Measurements from ENCODE around the gene SCPEP1. TPM values are rescaled to one million over a fixed set of nuclear protein-coding genes. Genes with fewer than 3 reads are reported as not detected.
A peak's percentile ranks its signal among the peaks of the same experiment; 100 is the strongest.

SCPEP1 gene
- total and polyA plus RNA-seq, 10 of the 15 experiments (the other 5 are each of a cell fraction or from before 2014, with no cell fraction given), result 31.2 to 80.2 (median 40.7) TPM

DNA sequence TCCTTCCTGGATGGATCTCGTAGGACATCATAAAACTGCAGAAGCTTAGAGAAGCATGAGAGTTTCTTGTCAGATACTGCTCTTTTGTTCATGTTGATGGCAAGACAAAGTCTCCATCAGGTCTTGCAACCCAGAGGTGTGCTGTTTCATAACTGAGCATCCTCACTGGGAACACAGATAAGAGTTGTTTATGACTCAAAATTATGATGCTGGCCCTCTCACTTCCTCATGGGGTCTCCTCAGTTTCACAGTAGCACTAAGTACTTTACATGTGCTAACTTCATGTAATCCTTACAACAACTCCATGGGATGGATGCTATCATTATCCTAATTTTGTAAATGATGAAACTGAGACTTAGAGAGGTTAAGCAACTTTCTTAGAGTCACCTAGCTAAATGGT, 14.4 kb downstream of the SCPEP1 start:
- RAD21 ChIA-PET (ENCODE audit: unreplicated experiment), result no interaction called here

More for the DNA sequence above, 14.4 kb downstream of the SCPEP1 start:
- CTCF ChIA-PET, result no interaction called here
- POLR2A ChIA-PET, result no interaction called here
- H3K4me1 ChIP-seq (ENCODE audit: control insufficient read depth, insufficient read depth, low read length), result peaks cover 3% of the 10 kb centered on the region; the same call in 1 of the 2 replicates
- H3K4me3 ChIP-seq, result no peak overlapping the region
- TF ChIP-seq SPI1 (IDR thresholded peaks at IDR 0.05; ENCODE audit: borderline replicate concordance, insufficient read depth, low read depth, low read length) (peak; percentile 63), HDGF (IDR thresholded peaks at IDR 0.05) (no peak), FOXM1 (IDR thresholded peaks at IDR 0.05; ENCODE audit: low read depth, low read length) (no peak), JUNB (IDR thresholded peaks at IDR 0.05) (0 out of 2 replicates have a peak, but pooled peaks have one; percentile 12), ASH2L (IDR thresholded peaks at IDR 0.05; ENCODE audit: borderline replicate concordance, low read depth) (no peak), EZH2 (IDR thresholded peaks at IDR 0.05; ENCODE audit: borderline replicate concordance, control insufficient read depth, low read depth, low read length) (no peak), BCL11A (IDR thresholded peaks at IDR 0.05; ENCODE audit: low read depth, low read length) (no peak), CBFB (IDR thresholded peaks at IDR 0.05; ENCODE audit: low read depth) (no peak), SMAD5 (IDR thresholded peaks at IDR 0.05; ENCODE audit: low read depth) (no peak)
- TF ChIP-seq, protein P1, sequence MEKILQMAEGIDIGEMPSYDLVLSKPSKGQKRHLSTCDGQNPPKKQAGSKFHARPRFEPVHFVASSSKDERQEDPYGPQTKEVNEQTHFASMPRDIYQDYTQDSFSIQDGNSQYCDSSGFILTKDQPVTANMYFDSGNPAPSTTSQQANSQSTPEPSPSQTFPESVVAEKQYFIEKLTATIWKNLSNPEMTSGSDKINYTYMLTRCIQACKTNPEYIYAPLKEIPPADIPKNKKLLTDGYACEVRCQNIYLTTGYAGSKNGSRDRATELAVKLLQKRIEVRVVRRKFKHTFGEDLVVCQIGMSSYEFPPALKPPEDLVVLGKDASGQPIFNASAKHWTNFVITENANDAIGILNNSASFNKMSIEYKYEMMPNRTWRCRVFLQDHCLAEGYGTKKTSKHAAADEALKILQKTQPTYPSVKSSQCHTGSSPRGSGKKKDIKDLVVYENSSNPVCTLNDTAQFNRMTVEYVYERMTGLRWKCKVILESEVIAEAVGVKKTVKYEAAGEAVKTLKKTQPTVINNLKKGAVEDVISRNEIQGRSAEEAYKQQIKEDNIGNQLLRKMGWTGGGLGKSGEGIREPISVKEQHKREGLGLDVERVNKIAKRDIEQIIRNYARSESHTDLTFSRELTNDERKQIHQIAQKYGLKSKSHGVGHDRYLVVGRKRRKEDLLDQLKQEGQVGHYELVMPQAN (conservative IDR thresholded peaks at IDR 0.05), result no peak
- TF ChIP-seq, protein P2, sequence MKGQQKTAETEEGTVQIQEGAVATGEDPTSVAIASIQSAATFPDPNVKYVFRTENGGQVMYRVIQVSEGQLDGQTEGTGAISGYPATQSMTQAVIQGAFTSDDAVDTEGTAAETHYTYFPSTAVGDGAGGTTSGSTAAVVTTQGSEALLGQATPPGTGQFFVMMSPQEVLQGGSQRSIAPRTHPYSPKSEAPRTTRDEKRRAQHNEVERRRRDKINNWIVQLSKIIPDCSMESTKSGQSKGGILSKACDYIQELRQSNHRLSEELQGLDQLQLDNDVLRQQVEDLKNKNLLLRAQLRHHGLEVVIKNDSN (IDR thresholded peaks at IDR 0.05; ENCODE audit: borderline replicate concordance, extremely low read length, insufficient read depth, low read depth, low read length), result no peak
- FAIRE-seq, result no peak
- no peaks in the 10 kb centered on the region for H3K27me3 ChIP-seq (replicated peaks in 1 of 2; ENCODE audit: control insufficient read depth in 2 of 2, insufficient read depth in 2 of 2, low read length in 1 of 2)
- H4K20me1 ChIP-seq (ENCODE audit: control insufficient read depth, insufficient read depth), result no peaks in the 10 kb centered on the region
- intact Hi-C loops (cut with micrococcal nuclease; ENCODE audit: unreplicated experiment) (no loop called here), in situ Hi-C loops (cut with MboI) (no loop called here)
- no peak overlapping the region for H2AFZ ChIP-seq (ENCODE audit: control insufficient read depth, low read depth, low read length)
- SMC1A ChIA-PET (ENCODE audit: uncharacterized antibody, unreplicated experiment), result no interaction called here
- H3K9me3 ChIP-seq (replicated peaks; ENCODE audit: control insufficient read depth, insufficient read depth, low read length), result no peaks in the 10 kb centered on the region
- peak; percentile 21; the same call in 1 of the 3 replicates for ATAC-seq
- H3K27ac ChIP-seq (ENCODE audit: control insufficient read depth, insufficient read depth), result no peak overlapping the region
- no TSS peak for BruUV-seq (replicated peaks)
- no peak overlapping the region for H3K9ac ChIP-seq (ENCODE audit: control insufficient read depth, insufficient read depth, low read length)
- H3K36me3 ChIP-seq (ENCODE audit: control insufficient read depth in 2 of 2, insufficient read depth in 2 of 2, low read length in 1 of 2), result peaks cover 2 to 27% of the 10 kb centered on the region in 2 experiments
- H3K79me2 ChIP-seq (ENCODE audit: control insufficient read depth, insufficient read depth, low read length), result no peaks in the 10 kb centered on the region
- DNase-seq (ENCODE audit: low read depth, low spot score), result no peak
- H3K4me2 ChIP-seq (ENCODE audit: control insufficient read depth, insufficient read depth), result no peak overlapping the region
- WGBS (ENCODE audit: insufficient coverage, insufficient replicate concordance, low lambda C conversion rate, missing lambda C conversion rate), result 64% methylated on average over 1 of the region's 1 CpG
